PFSK-1 (cell line): ENCODE measurements around the gene TMEFF1.

Experiments used
- FOXP2 ChIP-seq: optimal IDR thresholded peaks from 2 replicates; pipeline ENCODE3; 2011; ENCODE audit warnings: borderline replicate concordance, control low read depth, inconsistent platforms; ENCODE audit not compliant: insufficient read depth; ENCODE audit errors: extremely low read length, extremely low read depth
- POLR2AphosphoS5 ChIP-seq: IDR thresholded peaks from 2 replicates; pipeline ENCODE4 v1.6.1; 2012; ENCODE audit warnings: low read depth, mild to moderate bottlenecking, control low read depth, low read length, moderate library complexity
- REST ChIP-seq, 2 experiments: IDR thresholded peaks; 2 replicates each; pipeline versions ENCODE4 v1.6.1 to v1.8.0; 2011 to 2012; ENCODE audit warnings: low read depth in 2 of 2, low read length in 2 of 2, control low read depth in 1 of 2, inconsistent platforms in 1 of 2, mild to moderate bottlenecking in 1 of 2, moderate library complexity in 1 of 2; ENCODE audit not compliant: insufficient read depth in 1 of 2
- SIN3A ChIP-seq: IDR thresholded peaks from 2 replicates; pipeline ENCODE4 v1.6.1; 2012; ENCODE audit warnings: mild to moderate bottlenecking, low read length, moderate library complexity, borderline replicate concordance; ENCODE audit not compliant: insufficient read depth
- TAF1 ChIP-seq: IDR thresholded peaks from 2 replicates; pipeline ENCODE4 v1.6.1; 2012; ENCODE audit warnings: low read length, control low read depth, borderline replicate concordance; ENCODE audit not compliant: insufficient read depth

GRCh38 chr9:100619665-100620064 lies 146.7 kb downstream of the TMEFF1 start:
- TF ChIP-seq POLR2AphosphoS5 (no peak), REST (IDR thresholded peaks at IDR 0.05; ENCODE audit: insufficient read depth in 1 of 2, low read depth in 2 of 2, low read length in 2 of 2) (no peak), SIN3A (no peak), TAF1 (no peak), FOXP2 (no peak)
